Measurements from ENCODE around the gene APIP.
"Not testable (repeated sequence)": the region's sequence is repeated elsewhere in the genome, so short reads cannot be mapped to it uniquely, and the experiment has no call there.

The APIP gene

GRCh38 chr11:34926101-34926830, 10.1 kb upstream of the APIP start:
- DNase-seq = peak; percentile 8

DNA sequence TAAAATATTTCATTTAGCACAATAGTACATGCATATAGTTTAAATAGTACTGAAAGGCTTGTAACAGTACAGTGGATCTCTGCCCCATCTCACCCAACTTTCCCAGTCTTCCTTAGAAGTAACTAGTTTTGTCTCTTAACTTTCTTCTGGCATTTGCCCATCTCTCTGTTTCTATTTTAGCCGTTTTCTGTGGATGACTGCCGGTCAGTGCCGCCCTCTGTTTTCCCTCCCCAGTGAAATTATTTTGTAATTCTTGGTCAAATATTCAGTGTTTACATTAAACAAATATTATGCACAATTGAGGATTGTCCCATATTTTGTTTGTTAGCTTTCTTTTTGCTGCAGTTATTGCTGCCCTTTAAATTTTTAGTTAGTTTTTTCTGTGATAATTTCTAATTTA, 8.5 kb upstream of the APIP start:
- no peak for DNase-seq

DNA sequence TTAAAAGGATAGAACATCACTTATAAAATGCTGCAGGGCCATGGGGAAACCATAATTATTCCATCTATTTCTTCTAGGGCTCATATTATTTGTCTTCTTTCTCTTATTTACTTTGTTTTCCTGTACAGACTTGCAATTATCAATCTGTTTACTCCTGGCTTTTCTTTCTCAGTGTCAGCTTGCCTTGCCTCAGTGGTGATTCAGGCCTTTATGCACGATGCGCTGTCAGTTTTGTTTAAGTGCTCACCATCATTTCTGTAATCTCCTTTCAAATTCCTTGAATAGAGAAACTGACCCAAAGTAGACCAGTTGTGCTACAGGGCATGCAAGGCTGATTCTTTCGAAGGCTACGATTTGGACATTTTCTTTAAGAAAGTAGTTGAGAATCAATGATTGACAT, 5.0 kb upstream of the APIP start:
- DNase-seq = no peak

DNA sequence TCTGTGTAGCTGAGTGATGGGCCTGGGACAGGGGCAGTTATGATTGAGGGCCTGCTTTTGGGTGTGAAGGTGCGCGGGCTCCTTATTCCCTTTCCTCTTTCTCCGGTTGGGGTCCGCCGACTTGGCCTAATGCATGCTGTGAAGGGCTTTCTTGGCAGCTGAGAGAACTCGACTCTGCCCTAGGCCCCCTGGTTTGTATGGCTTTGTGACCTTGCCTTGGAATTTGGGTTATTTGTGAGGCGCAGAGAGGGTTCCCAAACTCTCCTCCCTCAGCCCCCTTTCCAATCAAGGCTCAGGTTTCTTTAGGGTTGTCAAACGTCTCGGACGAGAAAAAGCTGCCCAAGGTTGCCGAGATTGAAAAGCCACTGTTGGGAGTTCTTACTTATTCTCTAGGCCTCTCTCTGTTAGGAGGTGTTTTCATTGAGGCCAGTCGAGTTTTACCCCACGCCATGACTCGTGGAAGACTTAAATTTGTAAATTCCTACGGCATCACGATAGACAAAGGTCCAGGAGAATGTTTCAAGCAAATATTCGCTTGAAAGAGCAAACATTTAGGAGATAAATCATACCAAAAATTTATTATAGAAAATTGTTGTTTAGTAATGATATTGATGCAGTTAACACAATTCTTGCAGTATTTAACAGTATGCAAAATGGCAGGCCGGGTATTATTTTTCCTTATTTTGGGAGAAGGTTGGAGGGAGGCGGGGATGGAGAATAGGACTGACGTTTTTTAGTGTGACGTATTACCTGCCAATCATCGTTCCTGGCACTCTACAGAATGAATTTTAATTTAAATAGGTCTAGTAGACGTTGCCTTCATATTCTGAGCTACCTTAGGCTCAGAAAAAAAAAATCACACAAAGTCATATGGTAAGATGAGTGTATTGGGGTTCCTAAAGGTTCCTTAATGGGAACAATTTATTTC, 928 bp upstream of the APIP start:
- DNase-seq = no peak

DNA sequence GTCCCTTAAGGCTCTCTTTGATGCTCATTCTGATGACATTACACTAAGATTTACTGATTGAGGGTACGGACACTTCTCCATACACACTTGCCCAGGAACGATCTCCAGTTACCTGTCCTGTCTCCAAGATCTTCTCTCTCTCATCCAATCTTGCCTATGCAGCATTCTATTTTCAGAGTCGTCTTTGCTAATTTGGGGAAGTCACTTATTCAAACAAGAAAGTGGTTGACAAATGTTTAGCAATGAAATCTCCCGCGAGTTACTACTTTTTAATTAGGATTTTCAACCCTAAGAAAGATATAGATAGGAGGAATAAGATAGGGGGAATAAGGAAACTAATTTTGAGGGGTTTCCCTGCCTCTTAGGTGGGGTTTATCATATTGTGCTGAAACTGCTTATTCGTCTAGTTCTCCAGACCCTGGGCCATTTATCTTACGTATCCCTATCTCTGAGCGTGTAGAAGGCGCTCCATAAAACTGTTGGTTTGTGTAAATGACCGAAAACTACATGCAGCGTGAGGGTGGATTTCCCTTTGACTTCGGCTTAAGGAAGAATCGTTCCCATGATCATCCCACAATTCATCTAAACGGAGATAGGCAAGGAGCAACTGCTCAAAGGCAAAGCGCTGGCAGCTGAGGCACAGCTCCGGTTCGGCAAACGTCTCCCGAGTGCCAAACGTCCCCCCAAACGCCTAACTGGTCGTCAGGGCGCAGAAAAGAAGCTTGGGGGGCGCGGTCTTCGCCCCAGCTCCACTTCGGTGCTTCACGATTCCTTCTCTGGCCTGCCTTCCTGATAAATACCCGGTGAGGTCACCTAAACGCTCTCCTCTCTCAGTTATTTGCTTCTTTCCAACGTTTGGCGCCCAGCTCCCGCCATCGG, 804 bp downstream of the APIP start:
- DNase-seq = no peak

GRCh38 chr11:34913556-34913955, 2.6 kb downstream of the APIP start:
- DNase-seq = not testable (repeated sequence)

GRCh38 chr11:34911676-34912075, 4.5 kb downstream of the APIP start:
- no peak for DNase-seq

- DNase-seq = no peak
Observed at GRCh38 chr11:34910817-34911216, 5.4 kb downstream of the APIP start.

DNA sequence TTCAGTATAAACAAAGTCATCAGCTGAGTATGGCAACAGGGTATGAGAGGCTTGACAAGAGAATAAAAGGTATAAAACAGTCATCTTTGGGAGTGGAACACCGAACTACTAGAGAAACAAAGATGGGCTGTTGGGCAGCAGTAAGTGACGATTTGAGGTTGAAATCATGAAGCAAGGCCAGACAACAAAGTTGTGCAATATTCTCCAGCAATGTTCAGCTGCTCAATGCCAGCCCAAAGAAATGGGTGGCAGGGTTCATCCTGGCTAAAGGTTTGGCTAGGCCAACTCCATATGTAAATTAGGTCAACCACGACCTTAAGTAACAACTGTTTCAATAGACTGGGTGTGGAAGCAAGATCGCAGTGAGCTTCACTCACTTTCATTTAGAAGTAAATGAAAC, 6.2 kb downstream of the APIP start:
- DNase-seq = no peak

- no peak for DNase-seq
Observed at GRCh38 chr11:34909415-34909814, 6.8 kb downstream of the APIP start.

- DNase-seq = no peak
Observed at GRCh38 chr11:34907934-34908593, 8.1 kb downstream of the APIP start.

DNA sequence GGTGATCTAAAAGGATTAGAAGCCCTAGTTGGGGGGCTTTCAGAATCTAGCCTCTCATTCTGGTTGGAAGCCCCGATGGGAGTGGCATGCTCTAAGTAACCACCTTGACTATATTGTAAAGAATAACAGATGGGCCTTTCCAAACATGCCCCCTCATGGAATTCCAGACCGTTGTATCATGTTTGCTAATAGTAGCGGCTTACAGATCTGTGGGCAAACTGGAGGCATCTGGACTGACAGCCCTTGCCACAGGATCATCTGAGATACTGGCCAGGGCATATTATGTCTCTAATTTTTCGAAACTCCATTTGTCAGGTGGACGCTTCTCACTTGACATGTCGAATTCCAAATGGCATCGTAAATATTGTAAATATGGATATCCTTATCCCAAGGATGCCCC, 10.5 kb downstream of the APIP start:
- DNase-seq = no peak

DNA sequence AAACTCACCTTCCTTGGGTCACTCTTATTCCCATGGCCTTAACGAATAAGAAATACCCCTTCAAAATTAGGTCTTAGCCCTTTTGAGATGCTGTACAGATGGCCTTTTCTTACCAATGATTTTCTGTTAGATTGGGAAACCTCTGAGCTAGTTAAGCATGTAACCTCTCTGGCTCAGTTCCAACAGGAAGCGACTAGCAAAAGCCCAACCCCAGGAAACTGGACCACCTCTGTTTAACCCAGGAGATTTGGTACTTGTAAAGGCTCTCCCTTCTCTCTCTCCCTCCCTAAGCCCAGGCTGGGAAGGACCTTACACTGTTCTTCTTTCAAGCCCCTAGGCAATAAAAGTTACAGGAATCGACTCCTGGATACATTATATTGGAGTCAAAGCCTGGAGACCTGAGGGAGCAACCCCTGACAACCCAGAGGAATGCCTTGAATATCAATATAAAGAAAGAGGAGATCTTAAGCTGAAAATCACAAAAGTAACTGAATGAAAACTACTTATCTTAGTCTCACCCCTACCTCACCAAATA, 11.7 kb downstream of the APIP start:
- no peak for DNase-seq

GRCh38 chr11:34899633-34900016, 16.6 kb downstream of the APIP start:
- DNase-seq = no peak

DNA sequence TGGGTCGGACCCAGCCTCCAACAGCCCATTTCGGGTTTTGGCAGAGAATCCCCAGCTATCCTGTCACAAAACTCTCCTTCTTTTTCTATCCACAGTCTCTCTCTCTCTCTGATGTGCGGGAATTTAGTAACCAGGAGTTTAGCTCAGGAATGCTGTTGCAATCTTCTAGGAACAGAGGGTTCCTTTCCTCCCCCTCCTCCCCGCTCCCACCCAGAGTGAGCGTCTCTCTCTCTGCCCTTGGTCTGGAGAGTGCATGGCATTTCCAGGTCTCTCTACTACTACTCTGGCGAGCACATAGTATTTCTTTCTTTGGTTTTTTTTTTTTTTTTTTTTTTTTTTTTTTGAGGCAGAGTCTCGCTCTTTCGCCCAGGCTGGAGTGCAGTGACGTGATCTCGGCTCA, 17.7 kb downstream of the APIP start:
- DNase-seq = no peak

- no peak for DNase-seq
Observed at GRCh38 chr11:34897171-34897870, 18.9 kb downstream of the APIP start.

GRCh38 chr11:34896191-34896590, 20.0 kb downstream of the APIP start:
- not testable (repeated sequence) for DNase-seq

GRCh38 chr11:34893416-34893815, 22.8 kb downstream of the APIP start:
- DNase-seq = no peak

- DNase-seq = no peak
Observed at GRCh38 chr11:34891611-34892010, 24.6 kb downstream of the APIP start.

GRCh38 chr11:34890812-34891211, 25.4 kb downstream of the APIP start:
- no peak for DNase-seq

GRCh38 chr11:34890089-34890488, 26.1 kb downstream of the APIP start:
- no peak for DNase-seq

GRCh38 chr11:34887260-34887659, 28.9 kb downstream of the APIP start:
- no peak for DNase-seq

Measured in effector CD4-positive, alpha-beta T cell (primary cell).